HG03175 (cell line): Measurements from ENCODE around the gene GNA14.
"Not testable (repeated sequence)": the region's sequence is repeated elsewhere in the genome, so short reads cannot be mapped to it uniquely, and the experiment has no call there.

Source experiments
- ATAC-seq: cut with Tn5 transposase; IDR thresholded peaks from one replicate; pipeline ENCODE4 v1.9.1; 2021; ENCODE audit warnings: mild to moderate bottlenecking, moderate library complexity; ENCODE audit not compliant: unreplicated experiment

GNA14 gene

DNA sequence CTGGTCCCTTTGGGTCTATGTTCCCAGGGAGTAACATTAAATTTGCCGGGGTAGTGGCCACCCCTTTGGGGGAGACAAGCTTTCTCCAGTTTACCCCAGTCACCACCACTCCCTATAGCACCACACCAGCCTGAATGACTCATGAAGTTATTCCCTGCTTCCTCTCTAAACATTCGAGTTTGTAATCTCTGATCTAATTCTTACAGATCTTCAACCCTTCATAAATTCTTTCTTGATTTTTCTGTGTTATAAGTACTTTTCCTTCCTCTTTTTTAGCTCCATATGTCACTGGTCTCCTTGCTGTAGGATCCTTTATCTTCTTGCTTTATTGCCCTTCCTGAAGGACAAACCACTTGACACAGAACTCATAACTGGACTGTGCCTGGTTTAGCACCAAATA lies 55.6 kb downstream of the GNA14 start:
- ATAC-seq, result no peak

DNA sequence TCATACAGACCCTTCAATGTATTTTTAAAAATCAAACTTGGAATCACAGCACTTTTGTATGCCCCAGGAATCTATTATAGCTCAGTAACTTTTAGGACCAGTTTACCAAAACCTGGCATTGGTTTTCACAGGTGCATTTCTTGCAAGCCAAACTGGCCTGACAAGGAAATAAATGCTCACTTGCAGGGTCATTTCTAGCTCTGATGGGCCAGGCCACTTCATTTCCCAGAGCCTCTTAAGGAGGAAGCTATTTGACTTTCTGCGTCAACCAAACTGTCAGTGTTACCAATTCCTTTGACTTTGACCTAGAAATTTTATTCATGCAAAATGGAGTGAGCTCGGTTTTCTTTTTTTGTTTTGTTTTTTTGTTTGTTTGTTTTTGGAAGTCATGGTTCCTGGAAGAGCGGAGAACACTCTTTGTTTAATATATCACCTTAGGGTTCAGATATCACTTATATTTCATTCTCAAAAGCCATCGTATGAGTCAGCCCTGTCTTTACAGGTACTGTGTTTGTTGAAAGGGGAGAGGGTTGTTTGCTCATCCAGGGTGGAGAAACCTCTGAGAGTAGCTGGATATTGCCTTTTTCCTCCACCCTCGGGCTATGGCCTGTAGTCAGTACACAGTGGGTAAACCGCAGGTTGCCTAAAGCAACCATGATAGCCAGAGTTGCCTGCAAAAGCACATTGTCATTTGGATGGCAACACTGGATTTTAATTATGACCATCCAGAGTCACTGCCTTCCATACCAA lies 58.9 kb downstream of the GNA14 start:
- no peak for ATAC-seq

DNA sequence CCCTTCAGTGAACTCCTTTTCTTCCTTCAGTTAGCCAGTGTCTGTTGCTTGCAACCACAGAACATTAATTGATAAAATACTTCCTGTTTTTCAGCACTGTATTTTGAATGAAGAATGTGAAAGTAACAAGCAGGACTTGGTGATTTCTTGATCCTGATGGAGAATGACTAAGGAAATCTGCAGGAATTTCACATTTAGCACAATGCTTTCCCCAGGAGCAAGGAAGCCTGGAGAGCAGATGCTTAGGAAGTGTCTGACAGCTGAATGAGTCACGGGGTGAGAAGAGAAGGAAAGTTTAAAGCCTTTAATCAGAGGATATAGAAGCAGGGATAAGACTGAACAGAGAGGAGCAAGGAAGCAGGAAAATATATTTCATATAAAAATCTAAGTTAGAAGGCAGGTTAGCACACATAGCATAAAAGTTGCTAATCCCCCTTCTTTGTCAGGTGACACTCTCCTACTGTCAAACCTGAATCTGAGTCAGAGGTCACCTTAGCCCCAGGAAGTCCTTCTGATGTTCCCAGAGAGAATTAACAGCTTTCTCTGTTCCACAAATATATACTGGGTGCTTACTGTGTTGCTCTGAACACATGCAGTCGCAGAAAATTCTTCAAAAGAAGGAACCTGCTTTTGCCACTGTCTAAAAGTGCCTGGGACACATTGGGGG lies 59.7 kb downstream of the GNA14 start:
- ATAC-seq, result no peak

DNA sequence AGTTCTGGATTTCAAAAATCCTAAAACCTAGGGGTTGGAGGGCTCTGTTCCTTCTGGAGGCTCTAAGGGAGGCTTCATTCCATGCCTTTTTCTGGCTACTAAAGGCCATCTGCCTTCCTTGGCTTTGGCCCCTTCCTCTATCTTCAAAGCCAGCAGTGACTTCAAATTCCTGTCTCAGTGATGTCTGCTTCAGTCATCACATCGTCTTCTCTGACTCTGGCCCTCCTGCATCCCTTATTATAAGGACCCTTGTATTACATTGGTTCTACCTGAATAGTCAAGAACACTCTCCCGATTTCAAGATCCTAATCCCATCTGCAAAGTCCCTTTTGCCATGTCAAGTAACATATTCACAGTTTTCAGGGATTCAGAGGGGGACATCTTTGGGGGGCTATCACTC lies 60.3 kb downstream of the GNA14 start:
- no peak for ATAC-seq

DNA sequence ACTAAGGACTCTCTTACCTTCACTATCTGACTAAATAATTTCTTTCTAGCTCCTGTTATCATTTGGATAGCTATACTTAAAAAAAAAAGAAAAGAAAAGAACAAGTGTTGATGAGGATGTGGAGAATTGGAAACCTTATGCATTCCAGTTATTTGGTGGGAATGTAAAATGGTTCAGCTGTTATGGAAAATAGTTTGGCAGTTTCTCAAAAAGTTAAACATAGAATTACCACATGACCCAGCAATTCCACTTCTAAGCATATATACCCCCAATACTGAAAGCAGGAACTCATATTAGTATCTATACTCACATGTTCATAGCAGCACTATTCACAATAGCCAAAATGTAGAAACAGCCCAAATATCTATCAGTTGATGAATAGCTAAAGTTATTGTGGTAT lies 61.1 kb downstream of the GNA14 start:
- ATAC-seq, result no peak

DNA sequence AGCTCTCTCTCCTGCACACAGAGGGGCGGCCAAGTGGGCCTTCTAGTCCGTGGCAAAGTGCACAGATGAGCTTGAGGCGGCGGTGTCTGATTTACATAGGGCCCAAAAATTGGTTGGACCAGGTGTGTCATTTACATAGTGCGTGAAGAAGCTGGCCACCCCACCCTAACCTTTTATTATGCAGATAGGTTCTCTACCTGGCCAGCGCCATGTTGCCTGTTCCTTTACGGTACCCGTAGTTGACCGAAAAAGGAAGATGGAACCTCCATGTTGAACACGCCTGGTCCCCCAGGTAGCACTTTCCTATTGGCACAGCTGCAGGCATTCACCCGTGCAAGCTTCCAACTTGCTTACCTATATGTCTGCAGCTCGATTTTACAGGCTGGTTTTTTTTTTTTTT lies 61.5 kb downstream of the GNA14 start:
- no peak for ATAC-seq

DNA sequence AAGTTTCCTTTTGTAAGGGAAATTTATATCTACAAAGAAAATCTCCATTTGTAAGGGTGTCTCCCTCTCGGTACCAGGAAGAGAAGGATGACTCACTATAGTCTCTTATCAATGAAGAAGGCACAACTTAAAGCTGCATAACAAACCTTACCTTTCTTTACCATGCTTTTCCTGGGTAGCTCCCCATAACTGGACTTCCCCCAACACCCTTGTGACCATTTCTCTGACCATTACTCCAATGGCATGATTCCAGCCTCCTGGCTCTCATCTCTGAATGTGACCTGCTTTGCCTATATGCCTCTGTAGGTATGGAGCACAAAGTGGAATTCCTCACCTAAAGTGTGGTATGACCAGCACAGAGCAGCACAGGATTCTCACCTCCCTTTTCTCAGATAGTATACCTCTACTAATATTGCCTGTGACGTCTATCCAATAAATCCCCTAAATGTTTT lies 62.8 kb downstream of the GNA14 start:
- ATAC-seq, result no peak

GRCh38 chr9:77584927-77585326 lies 63.2 kb downstream of the GNA14 start:
- ATAC-seq, result not testable (repeated sequence)

- no peak for ATAC-seq
Observed at GRCh38 chr9:77582961-77583576, 65.1 kb downstream of the GNA14 start.

GRCh38 chr9:77582525-77582924 lies 65.6 kb downstream of the GNA14 start:
- ATAC-seq, result no peak

GRCh38 chr9:77575785-77576184 lies 72.3 kb downstream of the GNA14 start:
- ATAC-seq, result no peak

GRCh38 chr9:77569335-77569734 lies 78.8 kb downstream of the GNA14 start:
- no peak for ATAC-seq

DNA sequence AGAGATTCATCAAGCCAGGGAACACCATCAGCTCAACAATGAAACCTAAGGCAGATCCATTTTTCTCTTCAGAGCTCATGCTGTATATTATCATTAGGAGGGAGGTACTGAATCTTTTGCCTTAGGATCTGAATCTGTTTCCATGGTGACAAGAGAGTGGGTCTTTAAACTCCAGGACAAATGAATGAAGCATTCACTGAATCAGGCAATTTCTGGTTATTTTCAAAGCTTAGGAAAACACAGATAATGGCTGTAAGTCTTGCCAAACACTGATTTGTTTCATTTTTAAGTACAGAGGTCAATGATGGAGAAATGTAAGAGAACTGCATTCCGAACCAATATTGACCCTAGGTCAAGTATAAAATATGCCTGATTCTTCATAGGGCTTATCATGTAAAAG lies 84.9 kb downstream of the GNA14 start:
- no peak for ATAC-seq

- ATAC-seq, result no peak
Observed at GRCh38 chr9:77562019-77562748, 85.9 kb downstream of the GNA14 start.

DNA sequence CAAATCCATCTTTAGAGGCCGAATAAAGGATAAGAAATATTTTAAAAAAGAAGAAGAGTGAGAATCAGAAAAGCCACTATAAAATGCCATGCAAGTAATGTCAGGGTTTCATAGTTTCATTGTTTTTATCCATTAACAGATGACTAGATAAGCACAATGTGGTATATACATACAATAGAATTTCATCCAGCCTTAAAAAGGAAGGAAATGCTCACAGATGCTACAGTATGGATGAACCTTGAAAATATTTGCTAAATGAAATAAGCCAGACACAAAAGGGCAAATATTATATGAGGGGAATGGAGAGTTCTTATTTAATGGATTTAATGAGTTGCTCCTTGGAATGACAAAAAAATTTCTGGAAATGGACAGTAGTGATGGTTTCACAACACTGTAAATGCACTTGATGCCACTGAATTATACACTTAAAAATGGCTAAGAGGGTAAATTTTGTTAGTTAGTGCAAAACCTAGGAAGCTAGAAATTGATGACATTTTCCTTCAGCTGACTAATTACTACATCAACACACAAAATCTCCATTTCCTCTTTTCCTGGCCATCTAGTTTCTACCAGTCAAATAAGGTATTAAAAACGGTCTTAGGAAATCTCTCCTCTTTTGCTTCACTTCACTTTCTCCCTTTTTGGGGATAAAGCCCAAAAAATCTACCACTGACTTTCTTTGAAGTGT lies 86.6 kb downstream of the GNA14 start:
- no peak for ATAC-seq

- no peak for ATAC-seq
Observed at GRCh38 chr9:77556396-77556795, 91.7 kb downstream of the GNA14 start.

GRCh38 chr9:77554586-77555105 lies 93.5 kb downstream of the GNA14 start:
- no peak for ATAC-seq

- no peak for ATAC-seq
Observed at GRCh38 chr9:77547106-77547730, 100.9 kb downstream of the GNA14 start.

DNA sequence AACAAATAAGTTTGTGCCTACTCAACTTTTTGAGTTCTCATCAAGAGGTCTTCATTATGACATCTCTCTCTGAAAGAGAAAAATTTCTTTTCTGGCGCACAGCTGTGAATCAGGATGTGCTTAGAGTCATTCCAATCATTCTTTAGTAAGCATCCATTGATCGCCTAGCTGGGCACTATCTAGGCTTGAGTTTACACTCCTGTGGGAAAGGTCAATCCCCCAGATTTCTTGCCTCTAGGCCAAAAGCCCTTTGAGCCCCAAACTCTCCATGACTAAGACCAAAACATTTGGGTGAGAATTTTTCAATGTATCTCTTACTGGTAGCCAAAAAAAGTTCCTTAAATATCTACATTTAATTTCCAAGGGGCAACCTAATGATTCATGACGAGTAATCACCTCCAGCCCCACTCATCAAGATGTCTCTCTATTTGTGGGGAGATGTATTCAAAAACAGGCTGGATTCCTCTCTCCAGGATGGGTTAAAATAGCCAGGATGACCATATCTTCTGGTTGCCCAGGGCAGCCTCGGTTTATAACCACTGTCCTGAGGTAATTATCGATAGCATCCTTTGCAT lies 101.7 kb downstream of the GNA14 start:
- no peak for ATAC-seq

DNA sequence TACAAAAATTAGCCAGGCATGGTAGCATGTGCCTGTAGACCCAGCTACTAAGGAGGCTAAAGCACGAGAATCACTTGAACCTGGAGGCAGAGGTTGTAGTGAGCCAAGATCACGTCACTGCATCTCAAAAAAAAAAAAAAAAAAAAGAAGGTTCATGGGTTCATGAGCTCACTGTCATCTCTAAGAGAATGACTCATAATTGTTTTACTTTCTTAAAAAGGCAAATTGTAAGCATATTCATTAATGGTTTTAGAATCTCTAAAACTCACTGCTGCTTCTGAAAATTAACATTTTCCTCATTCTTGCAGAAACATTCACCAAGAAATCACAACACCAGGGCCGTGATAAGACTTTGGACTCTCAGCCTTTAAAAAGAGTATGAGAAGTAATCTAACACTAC lies 103.6 kb downstream of the GNA14 start:
- no peak for ATAC-seq
